ENCODE measurements around the gene SPNS2.

The SPNS2 gene

GRCh38 chr17:4498461-4499397 lies at the start of gene SPNS2:
Gene SPNS2, plus strand, starts transcription at chr17:4498881. Its CDS starts 167 bp downstream, at chr17:4499048.
- no peaks in the 10 kb centered on the region for H3K9me3 ChIP-seq (ENCODE audit: insufficient read depth, low read length)
- no peak for TF ChIP-seq SUZ12 (IDR thresholded peaks at IDR 0.05; ENCODE audit: extremely low read depth, insufficient read depth, insufficient read length)
- TF ChIP-seq YY1 (IDR thresholded peaks at IDR 0.05; ENCODE audit: insufficient read depth, insufficient read length): no peak
- TF ChIP-seq ZNF274 (IDR thresholded peaks at IDR 0.05; ENCODE audit: low read depth, low read length): no peak
- peak within 1 kb of the TSS; percentile 34 for H3K4me3 ChIP-seq (ENCODE audit: insufficient read length, low read depth)
- no peaks in the 10 kb centered on the region for H3K36me3 ChIP-seq (ENCODE audit: insufficient read depth, insufficient read length, low read length)
- DNase-seq (ENCODE audit: low read depth, low spot score): peak; percentile 20
- peaks cover 48% of the 10 kb centered on the region for H3K27me3 ChIP-seq (ENCODE audit: insufficient read depth, insufficient read length)
- H3K9ac ChIP-seq (ENCODE audit: insufficient read length, low read depth): peak within 1 kb of the TSS; percentile 64
- peaks cover 18% of the 10 kb centered on the region for H3K4me1 ChIP-seq (ENCODE audit: insufficient read depth, insufficient read length)

- TF ChIP-seq SUZ12 (IDR thresholded peaks at IDR 0.05; ENCODE audit: extremely low read depth, insufficient read depth, insufficient read length) (no peak), YY1 (IDR thresholded peaks at IDR 0.05; ENCODE audit: insufficient read depth, insufficient read length) (no peak), ZNF274 (IDR thresholded peaks at IDR 0.05; ENCODE audit: low read depth, low read length) (no peak)
- Histone ChIP-seq H3K9me3 (ENCODE audit: insufficient read depth, low read length) (no peaks in the 10 kb centered on the region), H3K4me1 (ENCODE audit: insufficient read depth, insufficient read length) (peaks cover 3% of the 10 kb centered on the region), H3K9ac (ENCODE audit: insufficient read length, low read depth) (no peak overlapping the region), H3K27me3 (ENCODE audit: insufficient read depth, insufficient read length) (no peaks in the 10 kb centered on the region), H3K4me3 (ENCODE audit: insufficient read length, low read depth) (no peak overlapping the region), H3K36me3 (ENCODE audit: insufficient read depth, insufficient read length, low read length) (no peaks in the 10 kb centered on the region)
- no peak for DNase-seq (ENCODE audit: low read depth, low spot score)
Observed at GRCh38 chr17:4449736-4450135, 48.9 kb upstream of the SPNS2 start.

GRCh38 chr17:4450710-4451316 lies 47.9 kb upstream of the SPNS2 start:
- no peaks in the 10 kb centered on the region for H3K36me3 ChIP-seq (ENCODE audit: insufficient read depth, insufficient read length, low read length)
- H3K4me1 ChIP-seq (ENCODE audit: insufficient read depth, insufficient read length): peaks cover 3% of the 10 kb centered on the region
- H3K27me3 ChIP-seq (ENCODE audit: insufficient read depth, insufficient read length): no peaks in the 10 kb centered on the region
- no peaks in the 10 kb centered on the region for H3K9me3 ChIP-seq (ENCODE audit: insufficient read depth, low read length)
- no peak overlapping the region for H3K9ac ChIP-seq (ENCODE audit: insufficient read length, low read depth)
- no peak for TF ChIP-seq YY1 (IDR thresholded peaks at IDR 0.05; ENCODE audit: insufficient read depth, insufficient read length)
- no peak for TF ChIP-seq SUZ12 (IDR thresholded peaks at IDR 0.05; ENCODE audit: extremely low read depth, insufficient read depth, insufficient read length)
- TF ChIP-seq ZNF274 (IDR thresholded peaks at IDR 0.05; ENCODE audit: low read depth, low read length): no peak
- DNase-seq (ENCODE audit: low read depth, low spot score): no peak
- H3K4me3 ChIP-seq (ENCODE audit: insufficient read length, low read depth): no peak overlapping the region

- Histone ChIP-seq H3K9me3 (ENCODE audit: insufficient read depth, low read length) (no peaks in the 10 kb centered on the region), H3K4me3 (ENCODE audit: insufficient read length, low read depth) (no peak overlapping the region), H3K36me3 (ENCODE audit: insufficient read depth, insufficient read length, low read length) (no peaks in the 10 kb centered on the region), H3K4me1 (ENCODE audit: insufficient read depth, insufficient read length) (no peaks in the 10 kb centered on the region), H3K9ac (ENCODE audit: insufficient read length, low read depth) (no peak overlapping the region), H3K27me3 (ENCODE audit: insufficient read depth, insufficient read length) (no peaks in the 10 kb centered on the region)
- no peak for DNase-seq (ENCODE audit: low read depth, low spot score)
- no peak for TF ChIP-seq SUZ12 (IDR thresholded peaks at IDR 0.05; ENCODE audit: extremely low read depth, insufficient read depth, insufficient read length)
- TF ChIP-seq ZNF274 (IDR thresholded peaks at IDR 0.05; ENCODE audit: low read depth, low read length): no peak
- no peak for TF ChIP-seq YY1 (IDR thresholded peaks at IDR 0.05; ENCODE audit: insufficient read depth, insufficient read length)
Observed at GRCh38 chr17:4453812-4454591, 44.7 kb upstream of the SPNS2 start.

- H3K4me3 ChIP-seq (ENCODE audit: insufficient read length, low read depth): no peak overlapping the region
- H3K9ac ChIP-seq (ENCODE audit: insufficient read length, low read depth): no peak overlapping the region
- H3K27me3 ChIP-seq (ENCODE audit: insufficient read depth, insufficient read length): no peaks in the 10 kb centered on the region
- DNase-seq (ENCODE audit: low read depth, low spot score): no peak
- H3K4me1 ChIP-seq (ENCODE audit: insufficient read depth, insufficient read length): no peaks in the 10 kb centered on the region
- H3K9me3 ChIP-seq (ENCODE audit: insufficient read depth, low read length): no peaks in the 10 kb centered on the region
- TF ChIP-seq ZNF274 (IDR thresholded peaks at IDR 0.05; ENCODE audit: low read depth, low read length): no peak
- no peak for TF ChIP-seq YY1 (IDR thresholded peaks at IDR 0.05; ENCODE audit: insufficient read depth, insufficient read length)
- TF ChIP-seq SUZ12 (IDR thresholded peaks at IDR 0.05; ENCODE audit: extremely low read depth, insufficient read depth, insufficient read length): no peak
- H3K36me3 ChIP-seq (ENCODE audit: insufficient read depth, insufficient read length, low read length): no peaks in the 10 kb centered on the region
Observed at GRCh38 chr17:4460661-4461060, 38.0 kb upstream of the SPNS2 start.

GRCh38 chr17:4463818-4464476 lies 34.7 kb upstream of the SPNS2 start:
- no peaks in the 10 kb centered on the region for H3K27me3 ChIP-seq (ENCODE audit: insufficient read depth, insufficient read length)

More at GRCh38 chr17:4463818-4464476, 34.7 kb upstream of the SPNS2 start:
- DNase-seq (ENCODE audit: low read depth, low spot score): no peak
- no peaks in the 10 kb centered on the region for H3K36me3 ChIP-seq (ENCODE audit: insufficient read depth, insufficient read length, low read length)
- no peaks in the 10 kb centered on the region for H3K9me3 ChIP-seq (ENCODE audit: insufficient read depth, low read length)
- TF ChIP-seq YY1 (IDR thresholded peaks at IDR 0.05; ENCODE audit: insufficient read depth, insufficient read length): no peak
- no peak for TF ChIP-seq SUZ12 (IDR thresholded peaks at IDR 0.05; ENCODE audit: extremely low read depth, insufficient read depth, insufficient read length)
- no peak for TF ChIP-seq ZNF274 (IDR thresholded peaks at IDR 0.05; ENCODE audit: low read depth, low read length)
- H3K9ac ChIP-seq (ENCODE audit: insufficient read length, low read depth): no peak overlapping the region
- H3K4me1 ChIP-seq (ENCODE audit: insufficient read depth, insufficient read length): no peaks in the 10 kb centered on the region
- no peak overlapping the region for H3K4me3 ChIP-seq (ENCODE audit: insufficient read length, low read depth)

Data from NT2/D1 (cell line).